Panc1 (cell line): Measurements from ENCODE around the gene USH2A.

Experiments used
- CTCF ChIP-seq: fragments of 450-650 bp; IDR thresholded peaks from 2 replicates; pipeline ENCODE4 v1.5.1; 2017; ENCODE audit warnings: mild to moderate bottlenecking
- POLR2AphosphoS5 ChIP-seq: IDR thresholded peaks from 2 replicates; pipeline ENCODE4 v1.6.1; 2012; ENCODE audit warnings: mild to moderate bottlenecking, low read depth, low read length, moderate library complexity
- REST ChIP-seq, 2 experiments: IDR thresholded peaks; 2 replicates each; pipeline ENCODE4 v1.6.1; 2011 to 2012; ENCODE audit warnings: low read depth in 2 of 2, control low read depth in 1 of 2, low read length in 1 of 2, mild to moderate bottlenecking in 1 of 2, moderate library complexity in 1 of 2; ENCODE audit not compliant: insufficient read depth in 1 of 2
- SIN3A ChIP-seq: IDR thresholded peaks from 2 replicates; pipeline ENCODE4 v1.6.1; 2012; ENCODE audit warnings: low read depth, mild to moderate bottlenecking, low read length, moderate library complexity, borderline replicate concordance; ENCODE audit not compliant: insufficient read depth
- TCF7L2 ChIP-seq: IDR thresholded peaks from 2 replicates; pipeline ENCODE4 v1.6.1; 2011; ENCODE audit warnings: mild to moderate bottlenecking, low read depth, low read length, inconsistent platforms

- TF ChIP-seq REST (IDR thresholded peaks at IDR 0.05; ENCODE audit: insufficient read depth in 1 of 2, low read depth in 2 of 2, low read length in 1 of 2) (no peak), POLR2AphosphoS5 (no peak), CTCF (no peak), TCF7L2 (no peak), SIN3A (no peak)
Measured at GRCh38 chr1:216209125-216209524, 214.1 kb downstream of the USH2A start.
